Inflammatory macrophage treated with lipopolysaccharide for 4 hours (primary cell): ENCODE measurements around the gene SCAF4.
A peak's percentile ranks its signal among the peaks of the same experiment; 100 is the strongest.

ENCODE experiments used
- DNase-seq: peaks from one replicate; pipeline ENCODE4 v3.0.0-alpha.2; 2020

SCAF4 gene

GRCh38 chr21:31711745-31712285, 20.1 kb downstream of the SCAF4 start:
- no peak for DNase-seq

GRCh38 chr21:31711326-31711725, 20.6 kb downstream of the SCAF4 start:
- DNase-seq = no peak

GRCh38 chr21:31710586-31710985, 21.3 kb downstream of the SCAF4 start:
- DNase-seq = no peak

- no peak for DNase-seq
These were observed 23.4 kb downstream of the SCAF4 start for GRCh38 chr21:31708541-31708940.

GRCh38 chr21:31707499-31707898, 24.4 kb downstream of the SCAF4 start:
- DNase-seq = no peak

GRCh38 chr21:31706562-31706961, 25.4 kb downstream of the SCAF4 start:
- DNase-seq = no peak

GRCh38 chr21:31700040-31700439, 31.9 kb downstream of the SCAF4 start:
- no peak for DNase-seq

GRCh38 chr21:31698461-31698860, 33.5 kb downstream of the SCAF4 start:
- no peak for DNase-seq

- DNase-seq = no peak
These were observed 35.5 kb downstream of the SCAF4 start for GRCh38 chr21:31696424-31696823.

- no peak for DNase-seq
These were observed 38.7 kb downstream of the SCAF4 start for GRCh38 chr21:31693222-31693621.

GRCh38 chr21:31688603-31689368, 43.1 kb downstream of the SCAF4 start:
- no peak for DNase-seq

- no peak for DNase-seq
These were observed 44.8 kb downstream of the SCAF4 start for GRCh38 chr21:31687108-31687507.

- no peak for DNase-seq
These were observed 45.5 kb downstream of the SCAF4 start for GRCh38 chr21:31686272-31686915.

GRCh38 chr21:31684918-31685317, 47.0 kb downstream of the SCAF4 start:
- DNase-seq = no peak

- no peak for DNase-seq
These were observed 48.9 kb downstream of the SCAF4 start for GRCh38 chr21:31683029-31683428.

GRCh38 chr21:31682620-31683019, 49.3 kb downstream of the SCAF4 start:
- no peak for DNase-seq

GRCh38 chr21:31678478-31678877, 53.4 kb downstream of the SCAF4 start:
- no peak for DNase-seq

GRCh38 chr21:31677047-31677446, 54.9 kb downstream of the SCAF4 start:
- DNase-seq = no peak

GRCh38 chr21:31675960-31676359, 56.0 kb downstream of the SCAF4 start:
- DNase-seq = no peak

- no peak for DNase-seq
These were observed 56.6 kb downstream of the SCAF4 start for GRCh38 chr21:31675318-31675717.

- peak; percentile 45 for DNase-seq
These were observed 58.5 kb downstream of the SCAF4 start for GRCh38 chr21:31673321-31673912.

GRCh38 chr21:31671931-31672330, 60.0 kb downstream of the SCAF4 start:
- DNase-seq = no peak

GRCh38 chr21:31671146-31671716, 60.7 kb downstream of the SCAF4 start:
- DNase-seq = no peak

GRCh38 chr21:31670070-31670469, 61.8 kb downstream of the SCAF4 start:
- no peak for DNase-seq
